ENCODE measurements around the gene NUTF2. TPM values are rescaled to one million over a fixed set of nuclear protein-coding genes. Genes with fewer than 3 reads are reported as not detected.

The NUTF2 gene
- total and polyA plus RNA-seq, 2 of the 4 experiments (the other 2 are of a cell fraction): 42.7 to 361 TPM

DNA sequence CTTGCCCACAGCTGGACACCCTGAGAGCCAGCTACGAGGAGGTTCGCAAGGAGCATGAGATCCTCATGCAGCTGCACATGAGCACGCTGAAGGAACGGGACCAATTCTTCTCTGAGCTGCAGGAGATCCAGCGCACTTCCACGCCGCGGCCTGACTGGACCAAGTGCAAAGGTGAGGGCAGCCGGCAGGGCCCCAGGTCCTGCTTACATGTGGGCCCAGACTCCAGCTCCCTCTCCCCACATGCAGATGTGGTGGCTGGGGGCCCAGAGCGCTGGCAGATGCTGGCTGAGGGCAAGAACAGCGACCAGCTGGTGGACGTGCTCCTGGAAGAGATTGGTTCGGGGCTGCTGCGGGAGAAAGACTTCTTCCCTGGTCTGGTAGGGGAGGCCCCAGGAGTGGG, 20.8 kb upstream of the NUTF2 start:
- ChIA-PET CTCF (interaction anchor here (2.1 kb wide), 1 partner anchor 9 kb away, joined by 5 read pairs; no protein-coding TSS in a partner anchor), POLR2A (ENCODE audit: unreplicated experiment) (no interaction called here)
- H4K20me1 ChIP-seq (ENCODE audit: insufficient read depth, low read length): no peaks in the 10 kb centered on the region
- H3K56ac ChIP-seq (ENCODE audit: extremely low read depth, insufficient read depth, low read length): no peak overlapping the region
- H4K5ac ChIP-seq (ENCODE audit: low read depth, low read length): no peak overlapping the region
- H2BK120ac ChIP-seq (ENCODE audit: low read depth, low read length): no peak overlapping the region
- DNase-seq (no peak), ATAC-seq (ENCODE audit: low read depth) (no peak)
- in situ Hi-C loops (cut with MboI; ENCODE audit: low sequenced_read_pairs): no loop called here
- H2BK5ac ChIP-seq (ENCODE audit: low read depth, low read length, poor library complexity, severe bottlenecking): no peak overlapping the region
- H3K27me3 ChIP-seq (ENCODE audit: control insufficient read depth, insufficient read depth, low read length): no peaks in the 10 kb centered on the region
- WGBS, 2 experiments (ENCODE audit: extremely low coverage in 2 of 2, insufficient read length in 1 of 2): 100% methylated on average over 3 of the region's 14 CpGs; no CpG with 5 or more reads in 1 of the 2 experiments
- H2AFZ ChIP-seq (replicated peaks; ENCODE audit: low read length, poor library complexity): no peak overlapping the region
- H4K8ac ChIP-seq (ENCODE audit: low read depth in 2 of 2, low read length in 2 of 2): no peak overlapping the region
- H3K14ac ChIP-seq (replicated peaks; ENCODE audit: low read depth, low read length): no peak overlapping the region
- intact Hi-C loops (cut with micrococcal nuclease): no loop called here
- H3K79me1 ChIP-seq (ENCODE audit: low read depth in 1 of 2, low read length in 2 of 2): peaks cover 0 to 6% of the 10 kb centered on the region in 2 experiments; a peak in 1 of 4 replicates
- H3K18ac ChIP-seq (ENCODE audit: low read depth, low read length): no peak overlapping the region
- dilution Hi-C loops (cut with HindIII; ENCODE audit: low sequenced_read_pairs, unreplicated experiment): no loop called here
- TF ChIP-seq MAZ (IDR thresholded peaks at IDR 0.05; ENCODE audit: borderline replicate concordance, low read depth, low read length) (no peak), POLR2A (IDR thresholded peaks at IDR 0.05; ENCODE audit: low read depth, low read length) (0 out of 2 replicates have a peak, but pooled peaks have one; percentile 19)
- TF ChIP-seq, protein P1, sequence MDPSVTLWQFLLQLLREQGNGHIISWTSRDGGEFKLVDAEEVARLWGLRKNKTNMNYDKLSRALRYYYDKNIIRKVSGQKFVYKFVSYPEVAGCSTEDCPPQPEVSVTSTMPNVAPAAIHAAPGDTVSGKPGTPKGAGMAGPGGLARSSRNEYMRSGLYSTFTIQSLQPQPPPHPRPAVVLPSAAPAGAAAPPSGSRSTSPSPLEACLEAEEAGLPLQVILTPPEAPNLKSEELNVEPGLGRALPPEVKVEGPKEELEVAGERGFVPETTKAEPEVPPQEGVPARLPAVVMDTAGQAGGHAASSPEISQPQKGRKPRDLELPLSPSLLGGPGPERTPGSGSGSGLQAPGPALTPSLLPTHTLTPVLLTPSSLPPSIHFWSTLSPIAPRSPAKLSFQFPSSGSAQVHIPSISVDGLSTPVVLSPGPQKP (IDR thresholded peaks at IDR 0.05; ENCODE audit: borderline replicate concordance, low read depth, low read length): no peak
- no peak overlapping the region for H4K91ac ChIP-seq (ENCODE audit: insufficient read depth, low read depth, low read length)
- no peaks in the 10 kb centered on the region; the same call in 1 of the 2 replicates for H3K9me1 ChIP-seq (ENCODE audit: insufficient read depth, low read length)
- no peak overlapping the region for H3K9ac ChIP-seq (ENCODE audit: low read depth, low read length)
- H3K36me3 ChIP-seq (ENCODE audit: control insufficient read depth, insufficient read depth, low read length): peaks cover 43% of the 10 kb centered on the region
- no TSS peak for BruUV-seq (replicated peaks)
- no peak overlapping the region for H2AK9ac ChIP-seq (replicated peaks; ENCODE audit: low read depth, low read length, poor library complexity)
- H2BK15ac ChIP-seq (ENCODE audit: low read depth, low read length): no peak overlapping the region
- no peak overlapping the region for H2BK20ac ChIP-seq (ENCODE audit: low read depth, low read length)
- H3K4me3 ChIP-seq (ENCODE audit: insufficient read depth, low read depth, low read length): no peak overlapping the region
- no peaks in the 10 kb centered on the region for H3K4me1 ChIP-seq (ENCODE audit: control insufficient read depth, insufficient read depth, low read length)
- H3K4me2 ChIP-seq (ENCODE audit: low read depth, low read length): no peak overlapping the region
- H3K27ac ChIP-seq (ENCODE audit: insufficient read depth, low read length): no peak overlapping the region
- H3K4ac ChIP-seq (ENCODE audit: low read depth, low read length): no peak overlapping the region
- no peaks in the 10 kb centered on the region for H3K9me3 ChIP-seq (ENCODE audit: control insufficient read depth, insufficient read depth, low read length)
- H2AK5ac ChIP-seq (ENCODE audit: low read depth, low read length): no peak overlapping the region
- no peak overlapping the region for H3K23ac ChIP-seq (ENCODE audit: low read depth, low read length)
